Tibial nerve (tissue), 3 donors: Measurements from ENCODE around the gene MYO6.

Experiments
- POLR2A ChIP-seq, 2 donors: fragments of 450-650 bp; IDR thresholded peaks; one replicate each; pipeline ENCODE4 v1.6.1; 2017; ENCODE audit warnings: antibody characterized with exemption in 2 of 2, mild to moderate bottlenecking in 2 of 2, moderate library complexity in 2 of 2
- TF ChIP-seq, protein P1 (sequence below), 5 experiments: fragments of 200-600 bp in 3 of 5; fragments of 450-650 bp in 2 of 5; sonication (generic) in 3 of 5; IDR thresholded peaks; one replicate each; pipeline ENCODE4 v1.5.1; 2016 to 2019; ENCODE audit warnings: antibody characterized with exemption in 5 of 5, mild to moderate bottlenecking in 3 of 5, moderate library complexity in 2 of 5

DNA sequence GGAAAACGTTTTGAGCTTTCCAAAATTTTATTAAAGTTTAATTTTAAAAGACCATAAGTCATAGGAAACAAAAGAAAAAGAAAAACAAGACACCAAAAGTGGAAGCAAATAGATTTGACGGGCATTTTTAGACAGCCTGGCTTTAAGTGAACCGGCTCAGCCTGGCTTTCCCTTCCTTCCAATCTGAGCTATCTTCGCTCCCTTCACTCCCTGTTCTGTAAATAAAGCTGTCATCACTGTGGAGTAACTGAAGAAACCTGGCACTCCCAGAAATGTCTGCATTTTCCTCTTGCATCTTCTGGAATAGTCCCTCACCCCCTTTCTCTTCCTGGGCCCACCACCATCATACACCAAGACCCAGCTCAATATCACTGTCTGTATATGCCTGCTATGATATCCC lies 191.5 kb downstream of the MYO6 start:
- TF ChIP-seq, protein P1, sequence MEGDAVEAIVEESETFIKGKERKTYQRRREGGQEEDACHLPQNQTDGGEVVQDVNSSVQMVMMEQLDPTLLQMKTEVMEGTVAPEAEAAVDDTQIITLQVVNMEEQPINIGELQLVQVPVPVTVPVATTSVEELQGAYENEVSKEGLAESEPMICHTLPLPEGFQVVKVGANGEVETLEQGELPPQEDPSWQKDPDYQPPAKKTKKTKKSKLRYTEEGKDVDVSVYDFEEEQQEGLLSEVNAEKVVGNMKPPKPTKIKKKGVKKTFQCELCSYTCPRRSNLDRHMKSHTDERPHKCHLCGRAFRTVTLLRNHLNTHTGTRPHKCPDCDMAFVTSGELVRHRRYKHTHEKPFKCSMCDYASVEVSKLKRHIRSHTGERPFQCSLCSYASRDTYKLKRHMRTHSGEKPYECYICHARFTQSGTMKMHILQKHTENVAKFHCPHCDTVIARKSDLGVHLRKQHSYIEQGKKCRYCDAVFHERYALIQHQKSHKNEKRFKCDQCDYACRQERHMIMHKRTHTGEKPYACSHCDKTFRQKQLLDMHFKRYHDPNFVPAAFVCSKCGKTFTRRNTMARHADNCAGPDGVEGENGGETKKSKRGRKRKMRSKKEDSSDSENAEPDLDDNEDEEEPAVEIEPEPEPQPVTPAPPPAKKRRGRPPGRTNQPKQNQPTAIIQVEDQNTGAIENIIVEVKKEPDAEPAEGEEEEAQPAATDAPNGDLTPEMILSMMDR (IDR thresholded peaks at IDR 0.05): no peak
- TF ChIP-seq POLR2A (IDR thresholded peaks at IDR 0.05): no peak
